PFSK-1 (cell line): Measurements from ENCODE around the gene PPP3CA.

ENCODE experiments used
- FOXP2 ChIP-seq: optimal IDR thresholded peaks from 2 replicates; pipeline ENCODE3; 2011; ENCODE audit warnings: borderline replicate concordance, control low read depth, inconsistent platforms; ENCODE audit not compliant: insufficient read depth; ENCODE audit errors: extremely low read length, extremely low read depth
- POLR2AphosphoS5 ChIP-seq: IDR thresholded peaks from 2 replicates; pipeline ENCODE4 v1.6.1; 2012; ENCODE audit warnings: low read depth, mild to moderate bottlenecking, control low read depth, low read length, moderate library complexity
- SIN3A ChIP-seq: IDR thresholded peaks from 2 replicates; pipeline ENCODE4 v1.6.1; 2012; ENCODE audit warnings: mild to moderate bottlenecking, low read length, moderate library complexity, borderline replicate concordance; ENCODE audit not compliant: insufficient read depth
- TAF1 ChIP-seq: IDR thresholded peaks from 2 replicates; pipeline ENCODE4 v1.6.1; 2012; ENCODE audit warnings: low read length, control low read depth, borderline replicate concordance; ENCODE audit not compliant: insufficient read depth
- TF ChIP-seq, protein P1 (sequence below), 2 experiments: IDR thresholded peaks; 2 replicates each; pipeline versions ENCODE4 v1.6.1 to v1.8.0; 2011 to 2012; ENCODE audit warnings: low read depth in 2 of 2, low read length in 2 of 2, control low read depth in 1 of 2, inconsistent platforms in 1 of 2, mild to moderate bottlenecking in 1 of 2, moderate library complexity in 1 of 2; ENCODE audit not compliant: insufficient read depth in 1 of 2

PPP3CA gene

DNA sequence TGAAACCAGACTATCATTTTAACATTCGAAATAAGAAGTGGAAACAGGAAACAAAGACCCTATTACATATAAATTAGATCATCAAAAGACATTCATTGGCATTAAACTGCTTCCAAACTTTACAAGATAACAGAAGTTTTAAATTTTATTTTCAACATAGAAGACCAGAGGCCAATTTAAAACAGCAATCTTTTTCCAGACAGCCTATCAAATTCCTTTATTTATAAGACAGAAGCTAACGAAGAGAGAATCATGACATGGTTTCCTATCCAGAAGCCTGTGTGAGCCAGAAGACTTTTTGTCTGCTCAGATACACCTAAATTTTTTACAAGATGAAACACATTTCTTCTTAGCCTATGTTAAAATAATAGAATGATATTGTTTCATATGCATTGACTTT lies 291.9 kb downstream of the PPP3CA start:
- TF ChIP-seq, protein P1, sequence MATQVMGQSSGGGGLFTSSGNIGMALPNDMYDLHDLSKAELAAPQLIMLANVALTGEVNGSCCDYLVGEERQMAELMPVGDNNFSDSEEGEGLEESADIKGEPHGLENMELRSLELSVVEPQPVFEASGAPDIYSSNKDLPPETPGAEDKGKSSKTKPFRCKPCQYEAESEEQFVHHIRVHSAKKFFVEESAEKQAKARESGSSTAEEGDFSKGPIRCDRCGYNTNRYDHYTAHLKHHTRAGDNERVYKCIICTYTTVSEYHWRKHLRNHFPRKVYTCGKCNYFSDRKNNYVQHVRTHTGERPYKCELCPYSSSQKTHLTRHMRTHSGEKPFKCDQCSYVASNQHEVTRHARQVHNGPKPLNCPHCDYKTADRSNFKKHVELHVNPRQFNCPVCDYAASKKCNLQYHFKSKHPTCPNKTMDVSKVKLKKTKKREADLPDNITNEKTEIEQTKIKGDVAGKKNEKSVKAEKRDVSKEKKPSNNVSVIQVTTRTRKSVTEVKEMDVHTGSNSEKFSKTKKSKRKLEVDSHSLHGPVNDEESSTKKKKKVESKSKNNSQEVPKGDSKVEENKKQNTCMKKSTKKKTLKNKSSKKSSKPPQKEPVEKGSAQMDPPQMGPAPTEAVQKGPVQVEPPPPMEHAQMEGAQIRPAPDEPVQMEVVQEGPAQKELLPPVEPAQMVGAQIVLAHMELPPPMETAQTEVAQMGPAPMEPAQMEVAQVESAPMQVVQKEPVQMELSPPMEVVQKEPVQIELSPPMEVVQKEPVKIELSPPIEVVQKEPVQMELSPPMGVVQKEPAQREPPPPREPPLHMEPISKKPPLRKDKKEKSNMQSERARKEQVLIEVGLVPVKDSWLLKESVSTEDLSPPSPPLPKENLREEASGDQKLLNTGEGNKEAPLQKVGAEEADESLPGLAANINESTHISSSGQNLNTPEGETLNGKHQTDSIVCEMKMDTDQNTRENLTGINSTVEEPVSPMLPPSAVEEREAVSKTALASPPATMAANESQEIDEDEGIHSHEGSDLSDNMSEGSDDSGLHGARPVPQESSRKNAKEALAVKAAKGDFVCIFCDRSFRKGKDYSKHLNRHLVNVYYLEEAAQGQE (IDR thresholded peaks at IDR 0.05; ENCODE audit: insufficient read depth in 1 of 2, low read depth in 2 of 2, low read length in 2 of 2): no peak
- no peak for TF ChIP-seq FOXP2
- no peak for TF ChIP-seq POLR2AphosphoS5
- TF ChIP-seq TAF1: no peak
- TF ChIP-seq SIN3A: no peak

GRCh38 chr4:101050837-101051205 lies 296.5 kb downstream of the PPP3CA start:
- TF ChIP-seq, protein P1 (IDR thresholded peaks at IDR 0.05; ENCODE audit: insufficient read depth in 1 of 2, low read depth in 2 of 2, low read length in 2 of 2): no peak
- TF ChIP-seq POLR2AphosphoS5 (no peak), SIN3A (no peak), FOXP2 (no peak), TAF1 (no peak)

- TF ChIP-seq, protein P1 (IDR thresholded peaks at IDR 0.05; ENCODE audit: insufficient read depth in 1 of 2, low read depth in 2 of 2, low read length in 2 of 2): no peak
- no peak for TF ChIP-seq SIN3A
These were observed 297.1 kb downstream of the PPP3CA start for GRCh38 chr4:101050088-101050836.

DNA sequence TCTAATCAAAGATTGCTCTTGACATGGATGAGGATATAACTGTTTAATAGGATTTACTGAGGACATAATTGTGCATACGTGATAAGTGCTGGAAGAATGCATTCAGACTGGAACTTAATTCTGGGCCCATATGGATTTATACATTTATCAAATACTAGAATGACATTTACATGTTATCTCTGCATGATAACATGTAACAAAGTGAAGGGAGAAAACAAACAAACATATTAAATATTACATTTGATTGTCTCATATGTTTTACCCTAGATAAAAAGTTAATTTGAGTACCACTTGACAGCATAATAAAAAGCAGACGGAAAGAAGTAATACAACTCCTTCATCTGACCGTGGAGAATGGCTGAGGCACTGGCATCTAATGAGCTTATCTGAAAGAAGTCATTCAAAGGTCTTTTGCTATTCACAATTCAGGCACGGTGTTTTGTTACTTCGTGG lies 297.8 kb downstream of the PPP3CA start:
- TF ChIP-seq SIN3A: no peak
- TF ChIP-seq TAF1: no peak
- TF ChIP-seq, protein P1 (IDR thresholded peaks at IDR 0.05; ENCODE audit: insufficient read depth in 1 of 2, low read depth in 2 of 2, low read length in 2 of 2): no peak
- TF ChIP-seq FOXP2: no peak
- no peak for TF ChIP-seq POLR2AphosphoS5

- no peak for TF ChIP-seq SIN3A
- no peak for TF ChIP-seq TAF1
- no peak for TF ChIP-seq FOXP2
- TF ChIP-seq, protein P1 (IDR thresholded peaks at IDR 0.05; ENCODE audit: insufficient read depth in 1 of 2, low read depth in 2 of 2, low read length in 2 of 2): no peak
- no peak for TF ChIP-seq POLR2AphosphoS5
These were observed 302.6 kb downstream of the PPP3CA start for GRCh38 chr4:101044766-101045165.
